ENCODE measurements around the gene SESTD1. TPM values are rescaled to one million over a fixed set of nuclear protein-coding genes. Genes with fewer than 3 reads are reported as not detected.
"Not testable (repeated sequence)": the region's sequence is repeated elsewhere in the genome, so short reads cannot be mapped to it uniquely, and the experiment has no call there.

Gene SESTD1
- total RNA-seq, 1 donor from 2014 or later = 70.9 TPM

DNA sequence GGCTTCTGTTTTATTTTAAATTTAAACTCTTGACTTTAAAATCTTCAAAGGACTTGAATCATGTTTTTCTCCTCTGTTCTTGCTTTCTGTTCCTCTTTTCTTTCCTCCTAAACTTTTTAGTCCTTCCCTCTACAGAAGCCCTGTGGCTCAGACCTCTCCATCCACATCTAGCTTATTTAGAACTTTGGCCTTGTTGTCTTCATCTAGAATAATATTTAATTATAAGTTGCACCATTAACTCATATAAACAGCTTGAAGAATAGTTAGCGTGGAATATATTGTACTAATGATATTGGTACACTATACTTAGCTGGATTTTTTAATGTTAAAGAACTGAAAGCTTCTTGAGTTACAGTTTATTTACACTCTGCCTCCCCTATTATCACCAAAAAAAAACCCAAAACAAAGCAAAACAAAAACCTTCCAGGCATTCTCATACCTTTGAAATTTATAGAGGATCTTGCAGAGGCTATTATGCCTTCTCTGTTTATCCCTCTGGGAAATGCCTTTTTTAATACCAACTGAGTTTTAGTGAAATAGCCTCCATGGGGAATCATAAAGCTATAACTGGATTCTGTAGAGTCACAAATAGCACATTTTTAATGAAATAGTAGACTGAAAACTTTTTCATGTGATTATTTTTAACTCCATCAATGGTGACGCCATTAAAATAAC, 205.5 kb downstream of the SESTD1 start:
- DNase-seq (ENCODE audit: low spot score in 2 of 2) (no peak), FAIRE-seq (no peak)

DNA sequence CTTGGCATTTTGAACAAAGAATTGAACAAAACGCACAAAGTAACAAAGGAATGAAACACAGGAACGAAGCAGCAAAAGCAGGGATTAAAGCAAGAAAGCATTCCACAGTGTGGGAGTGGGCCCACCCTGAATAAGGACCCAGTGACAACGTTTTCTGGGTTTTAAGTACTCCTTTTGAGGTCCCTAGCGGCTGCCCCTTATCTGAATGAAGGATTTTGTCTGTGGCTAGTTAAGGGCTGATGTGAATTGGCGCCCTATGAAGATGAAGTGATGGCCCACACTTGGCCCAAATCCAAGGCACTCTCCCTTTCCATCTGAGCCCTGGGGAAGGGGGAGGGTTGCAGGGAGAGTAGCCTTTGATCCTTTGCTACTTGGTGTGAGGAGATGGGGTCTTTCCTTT, 206.9 kb downstream of the SESTD1 start:
- no peak for DNase-seq (ENCODE audit: low spot score in 2 of 2)
- no peak for FAIRE-seq

DNA sequence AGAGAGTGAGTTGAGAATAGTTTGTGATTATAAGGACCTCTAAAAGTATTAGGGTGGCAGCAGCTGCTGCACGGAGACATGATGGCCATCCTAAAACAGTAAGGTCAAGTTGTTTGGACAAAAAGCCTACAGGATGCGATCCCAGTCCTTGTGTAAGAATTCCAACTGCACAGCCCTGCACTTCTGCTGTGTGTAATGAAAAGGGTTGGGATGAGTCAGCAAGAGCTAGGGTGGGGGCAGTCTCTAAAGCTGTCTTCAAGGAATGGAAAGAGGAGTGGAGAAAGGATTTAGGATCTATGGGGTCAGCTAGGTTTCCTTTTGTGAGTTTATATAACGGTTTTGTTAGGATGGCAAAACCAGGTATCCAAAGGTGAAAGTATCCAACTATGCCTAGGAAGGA, 211.1 kb downstream of the SESTD1 start:
- not testable (repeated sequence) for DNase-seq (ENCODE audit: low spot score in 2 of 2); FAIRE-seq

Other genes with a start within 250 kb of the SESTD1 start
- gene CCDC141, start 214.7 kb downstream of the SESTD1 start, total RNA-seq = 1.2 TPM